ENCODE measurements around the gene TMPRSS6. TPM values are rescaled to one million over a fixed set of nuclear protein-coding genes. Genes with fewer than 3 reads are reported as not detected.
"Not testable (repeated sequence)": the region's sequence is repeated elsewhere in the genome, so short reads cannot be mapped to it uniquely, and the experiment has no call there.

TMPRSS6 gene
- total RNA-seq, 1 donor from 2014 or later = 0.53 TPM

- Histone ChIP-seq H3K4me3 (no peak overlapping the region), H3K27ac (no peak overlapping the region), H3K4me1 (peaks cover 6% of the 10 kb centered on the region), H3K9me3 (no peaks in the 10 kb centered on the region), H3K27me3 (ENCODE audit: low read depth) (peaks cover 31% of the 10 kb centered on the region), H3K36me3 (no peaks in the 10 kb centered on the region)
- DNase-seq = no peak
- TF ChIP-seq, protein P1, sequence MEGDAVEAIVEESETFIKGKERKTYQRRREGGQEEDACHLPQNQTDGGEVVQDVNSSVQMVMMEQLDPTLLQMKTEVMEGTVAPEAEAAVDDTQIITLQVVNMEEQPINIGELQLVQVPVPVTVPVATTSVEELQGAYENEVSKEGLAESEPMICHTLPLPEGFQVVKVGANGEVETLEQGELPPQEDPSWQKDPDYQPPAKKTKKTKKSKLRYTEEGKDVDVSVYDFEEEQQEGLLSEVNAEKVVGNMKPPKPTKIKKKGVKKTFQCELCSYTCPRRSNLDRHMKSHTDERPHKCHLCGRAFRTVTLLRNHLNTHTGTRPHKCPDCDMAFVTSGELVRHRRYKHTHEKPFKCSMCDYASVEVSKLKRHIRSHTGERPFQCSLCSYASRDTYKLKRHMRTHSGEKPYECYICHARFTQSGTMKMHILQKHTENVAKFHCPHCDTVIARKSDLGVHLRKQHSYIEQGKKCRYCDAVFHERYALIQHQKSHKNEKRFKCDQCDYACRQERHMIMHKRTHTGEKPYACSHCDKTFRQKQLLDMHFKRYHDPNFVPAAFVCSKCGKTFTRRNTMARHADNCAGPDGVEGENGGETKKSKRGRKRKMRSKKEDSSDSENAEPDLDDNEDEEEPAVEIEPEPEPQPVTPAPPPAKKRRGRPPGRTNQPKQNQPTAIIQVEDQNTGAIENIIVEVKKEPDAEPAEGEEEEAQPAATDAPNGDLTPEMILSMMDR (IDR thresholded peaks at IDR 0.05) = no peak
- peak in 1 of 2 donors; percentile 10 for ATAC-seq
- intact Hi-C loops (cut with DNase I) = no loop called here
These were observed 35.0 kb downstream of the TMPRSS6 start for GRCh38 chr22:37074537-37074936.

- H3K9me3 ChIP-seq = no peaks in the 10 kb centered on the region
- no peak overlapping the region for H3K4me3 ChIP-seq
- intact Hi-C loops (cut with DNase I) = no loop called here
- DNase-seq (no peak), ATAC-seq (no peak)
- peaks cover 45% of the 10 kb centered on the region for H3K27me3 ChIP-seq (ENCODE audit: low read depth)
- TF ChIP-seq, protein P1 (IDR thresholded peaks at IDR 0.05) = no peak
- no peaks in the 10 kb centered on the region for H3K36me3 ChIP-seq
- no peak overlapping the region for H3K27ac ChIP-seq
- no peaks in the 10 kb centered on the region for H3K4me1 ChIP-seq
These were observed 36.8 kb downstream of the TMPRSS6 start for GRCh38 chr22:37072673-37073072.

DNA sequence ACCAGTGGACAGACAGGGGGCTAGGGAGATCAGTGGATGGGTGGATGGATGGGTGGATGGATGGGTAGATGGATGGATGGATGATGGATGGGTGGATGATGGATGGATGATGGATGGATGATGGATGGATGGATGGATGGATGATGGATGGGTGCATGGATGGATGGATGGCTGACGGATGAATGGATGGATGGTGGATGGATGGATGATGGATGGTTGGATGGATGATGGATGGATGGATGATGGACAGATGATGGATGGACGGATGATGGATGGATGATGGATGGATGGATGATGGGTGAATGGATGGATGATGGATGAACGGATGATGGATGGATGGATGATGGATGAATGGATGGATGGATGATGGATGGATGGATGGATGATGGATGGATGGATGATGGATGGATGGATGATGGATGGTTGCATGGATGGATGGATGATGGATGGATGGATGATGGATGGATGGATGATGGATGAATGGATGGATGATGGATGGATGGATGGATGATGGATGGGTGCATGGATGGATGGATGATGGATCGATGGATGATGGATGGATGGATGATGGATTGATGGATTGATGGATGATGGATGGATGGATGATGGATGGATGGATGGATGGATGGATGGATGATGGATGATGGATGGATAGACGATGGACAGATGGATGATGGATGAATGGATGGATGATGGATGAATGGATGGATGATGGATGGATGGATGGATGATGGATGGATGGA, 37.5 kb downstream of the TMPRSS6 start:
- H3K36me3 ChIP-seq; ATAC-seq; H3K27ac ChIP-seq; H3K4me3 ChIP-seq; H3K4me1 ChIP-seq; DNase-seq; H3K9me3 ChIP-seq; intact Hi-C loops (cut with DNase I): not testable (repeated sequence)
- H3K27me3 ChIP-seq (ENCODE audit: low read depth) = peaks cover 42% of the 10 kb centered on the region

GRCh38 chr22:37070744-37071143, 38.8 kb downstream of the TMPRSS6 start:
- H3K4me3 ChIP-seq = no peak overlapping the region
- peaks cover 37% of the 10 kb centered on the region for H3K27me3 ChIP-seq (ENCODE audit: low read depth)
- no peaks in the 10 kb centered on the region for H3K36me3 ChIP-seq
- no peaks in the 10 kb centered on the region for H3K9me3 ChIP-seq
- H3K4me1 ChIP-seq = no peaks in the 10 kb centered on the region
- intact Hi-C loops (cut with DNase I) = no loop called here
- DNase-seq (no peak), ATAC-seq (no peak)
- H3K27ac ChIP-seq = no peak overlapping the region
- TF ChIP-seq, protein P1 (IDR thresholded peaks at IDR 0.05) = no peak

GRCh38 chr22:37070334-37070733, 39.2 kb downstream of the TMPRSS6 start:
- H3K27me3 ChIP-seq (ENCODE audit: low read depth) = peaks cover 33% of the 10 kb centered on the region
- intact Hi-C loops (cut with DNase I) = no loop called here
- ATAC-seq = no peak

DNA sequence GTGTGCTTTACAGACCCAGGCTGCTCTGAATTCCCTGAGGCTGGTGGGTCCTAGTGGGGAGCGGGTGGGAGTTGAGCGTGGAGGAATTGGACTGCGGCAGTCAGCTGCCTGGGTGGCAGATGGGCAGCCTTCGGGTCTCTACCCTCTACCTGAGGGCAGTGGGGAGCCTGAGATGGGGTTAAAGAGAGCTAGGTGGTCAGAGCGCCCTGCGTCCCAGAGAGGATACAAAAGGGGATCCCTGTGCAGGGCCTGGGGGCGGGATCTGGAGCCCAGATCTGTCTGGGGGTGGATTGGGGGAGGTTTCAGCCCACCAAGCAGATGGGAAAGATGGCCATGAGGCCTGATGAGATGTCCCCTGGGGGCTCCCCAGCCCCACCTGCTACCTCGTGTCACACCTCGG, 39.8 kb downstream of the TMPRSS6 start:
- peaks cover 29% of the 10 kb centered on the region for H3K27me3 ChIP-seq (ENCODE audit: low read depth)
- TF ChIP-seq, protein P1 (IDR thresholded peaks at IDR 0.05) = no peak
- DNase-seq (no peak), ATAC-seq (no peak)
- intact Hi-C loops (cut with DNase I) = no loop called here
- H3K36me3 ChIP-seq = no peaks in the 10 kb centered on the region
- no peak overlapping the region for H3K4me3 ChIP-seq
- H3K27ac ChIP-seq = no peak overlapping the region
- no peaks in the 10 kb centered on the region for H3K9me3 ChIP-seq
- no peaks in the 10 kb centered on the region for H3K4me1 ChIP-seq

More at GRCh38 chr22:37070334-37070733, 39.2 kb downstream of the TMPRSS6 start:
- H3K4me3 ChIP-seq = no peak overlapping the region
- H3K4me1 ChIP-seq = no peaks in the 10 kb centered on the region
- H3K36me3 ChIP-seq = no peaks in the 10 kb centered on the region
- TF ChIP-seq, protein P1 (IDR thresholded peaks at IDR 0.05) = no peak
- no peak overlapping the region for H3K27ac ChIP-seq
- no peak for DNase-seq
- no peaks in the 10 kb centered on the region for H3K9me3 ChIP-seq
